Retinal pigment epithelial cell (primary cell): ENCODE measurements around the gene LIMA1.
"Not testable (repeated sequence)": the region's sequence is repeated elsewhere in the genome, so short reads cannot be mapped to it uniquely, and the experiment has no call there.

Experiments
- DNase-seq: peaks from one replicate; pipeline ENCODE4 v3.0.0-alpha.2; 2010; ENCODE audit warnings: low read depth
- H3K4me3 ChIP-seq: 2 replicates; pipeline ENCODE4 v1.5.1; 2011; ENCODE audit warnings: mild to moderate bottlenecking, low read length, control low read depth, moderate library complexity
- CTCF ChIP-seq: conservative IDR thresholded peaks from 2 replicates; pipeline ENCODE4 v1.5.1; 2011; ENCODE audit warnings: low read depth, low read length, control low read depth, inconsistent platforms

LIMA1 gene

DNA sequence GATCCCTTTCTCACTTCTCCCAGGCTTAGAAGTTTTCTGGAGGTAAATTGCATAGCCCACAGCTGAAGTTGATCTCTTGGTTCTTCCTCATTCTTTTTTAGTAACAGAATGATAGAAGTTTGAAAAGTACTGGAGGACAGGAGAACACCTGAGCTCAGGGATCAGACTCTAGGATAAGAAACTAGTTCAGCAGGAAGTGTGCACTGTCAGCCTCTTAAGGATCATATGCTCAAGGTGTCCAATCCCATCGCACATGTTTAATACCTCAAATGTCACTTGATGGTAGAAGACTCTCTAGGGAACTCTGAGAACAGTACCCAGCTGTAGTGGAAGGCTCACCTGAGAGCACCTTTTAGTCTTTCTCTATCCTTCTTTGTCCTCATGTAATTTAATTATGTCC lies 14.7 kb upstream of the LIMA1 start:
- DNase-seq = no peak
- H3K4me3 ChIP-seq = no peak overlapping the region
- no peak for TF ChIP-seq CTCF

DNA sequence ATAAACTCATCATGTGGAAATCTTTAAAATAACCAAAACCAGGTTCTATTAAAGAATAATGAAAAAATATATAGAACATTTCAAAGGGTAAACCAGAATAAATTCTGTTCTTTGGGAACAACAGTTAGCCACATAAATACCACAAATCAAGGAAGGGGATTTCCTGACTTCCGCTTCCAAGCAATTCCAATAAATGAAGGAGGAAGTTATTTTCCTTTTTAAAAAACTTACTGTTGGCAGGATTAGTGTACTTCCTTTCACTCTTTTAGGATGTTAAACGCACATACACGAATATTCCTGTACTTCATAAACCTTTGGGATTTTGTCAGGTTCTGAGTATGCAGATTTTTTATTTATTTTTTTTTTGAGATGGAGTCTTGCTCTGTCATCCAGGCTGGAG lies 13.7 kb upstream of the LIMA1 start:
- H3K4me3 ChIP-seq = no peak overlapping the region
- TF ChIP-seq CTCF = no peak
- DNase-seq = no peak

- TF ChIP-seq CTCF = no peak
- H3K4me3 ChIP-seq = no peak overlapping the region
- DNase-seq = no peak
These were observed 13.2 kb upstream of the LIMA1 start for GRCh38 chr12:50296554-50296953.

DNA sequence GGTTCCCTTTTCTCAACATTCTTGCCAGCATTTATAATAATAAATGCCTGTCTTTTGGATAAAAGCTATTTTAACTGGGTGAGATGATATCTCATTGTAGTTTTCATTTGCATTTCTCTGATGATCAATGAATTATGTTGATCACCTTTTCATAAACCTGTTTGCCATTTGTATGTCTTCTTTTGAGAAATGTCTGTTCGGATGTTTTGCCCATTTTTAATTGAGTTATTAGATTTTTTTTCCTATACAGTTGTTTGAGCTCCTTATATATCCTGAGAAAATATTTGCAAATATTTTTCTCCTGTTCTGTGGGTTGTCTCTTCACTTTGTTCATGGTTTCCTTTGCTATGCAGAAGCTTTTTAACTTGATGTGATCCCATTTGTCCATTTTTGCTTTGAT lies 8.1 kb upstream of the LIMA1 start:
- no peak for TF ChIP-seq CTCF
- H3K4me3 ChIP-seq = no peak overlapping the region
- DNase-seq = no peak

DNA sequence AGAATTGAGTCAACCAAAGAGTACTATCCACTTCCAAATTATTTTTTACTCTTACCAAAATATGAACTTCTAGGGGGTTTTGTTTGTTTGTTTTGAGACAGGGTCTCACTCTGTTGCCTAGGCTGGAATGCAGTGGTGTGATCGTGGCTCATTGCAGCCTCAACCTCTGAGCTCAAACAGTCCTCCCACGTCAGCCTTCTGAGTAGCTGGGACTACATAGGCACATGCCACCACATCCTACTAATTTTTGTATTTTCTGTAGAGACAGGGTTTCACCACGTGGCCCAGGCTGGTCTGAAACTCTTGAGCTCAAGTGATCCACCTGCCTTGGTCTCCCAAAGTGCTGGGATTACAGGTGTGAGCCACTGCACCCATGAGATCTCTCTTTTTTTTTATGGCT lies 7.4 kb upstream of the LIMA1 start:
- DNase-seq, H3K4me3 ChIP-seq: not testable (repeated sequence)

- no peak for TF ChIP-seq CTCF
- no peak for DNase-seq
- H3K4me3 ChIP-seq = no peak overlapping the region
These were observed 4.0 kb upstream of the LIMA1 start for GRCh38 chr12:50287271-50287670.

DNA sequence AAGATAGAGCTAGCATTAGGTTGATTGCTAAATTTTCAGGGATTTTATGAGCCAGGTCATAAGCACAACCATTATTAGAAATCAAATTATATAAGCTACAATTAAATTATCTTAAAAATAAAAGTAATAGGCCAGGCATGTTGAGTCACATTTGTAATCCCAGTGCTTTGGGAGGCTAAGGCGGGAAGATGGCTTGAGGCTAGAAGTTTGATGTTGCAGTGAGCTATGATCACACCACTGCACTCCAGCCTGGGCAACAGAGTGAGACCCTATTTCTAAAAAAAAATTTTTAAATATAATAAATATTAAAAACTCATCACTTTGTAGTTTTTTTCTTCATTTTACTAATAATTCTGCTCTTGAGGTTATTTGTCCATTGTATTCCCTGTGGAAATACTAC lies 1.9 kb upstream of the LIMA1 start:
- DNase-seq = no peak
- TF ChIP-seq CTCF = no peak
- H3K4me3 ChIP-seq = no peak overlapping the region

DNA sequence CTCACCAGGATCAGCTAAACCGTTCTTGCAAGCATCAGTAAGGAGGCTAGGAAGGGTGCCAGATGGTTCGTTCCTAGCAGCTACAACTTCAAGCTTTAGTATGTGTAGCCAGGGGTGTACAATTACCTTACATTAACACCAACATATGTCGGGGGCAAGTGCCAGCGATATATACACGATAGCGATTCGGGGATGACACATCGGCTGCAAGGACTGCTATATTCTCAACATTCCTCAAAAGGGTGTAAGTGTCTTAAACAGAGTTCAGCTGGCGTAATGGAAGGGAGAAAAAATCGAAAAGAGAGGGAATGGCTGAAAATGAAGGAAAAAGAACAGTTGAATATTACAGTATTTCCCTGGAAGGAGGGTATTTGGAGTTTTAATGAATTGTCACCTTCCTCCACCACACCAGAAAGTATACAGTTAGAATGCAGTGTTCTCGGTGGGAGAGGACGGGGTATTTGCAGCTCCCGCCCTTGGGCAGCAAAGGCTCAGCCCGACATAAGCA lies 545 bp downstream of the LIMA1 start:
- DNase-seq = no peak
- peak overlapping the region; percentile 97 for H3K4me3 ChIP-seq
- no peak for TF ChIP-seq CTCF
